Fibroblast of lung (primary cell): ENCODE results near the gene ATP1A3. TPM values are rescaled to one million over a fixed set of nuclear protein-coding genes. Genes with fewer than 3 reads are reported as not detected.

Experiments
- DNase-seq, 2 donors: peaks; one replicate each; pipeline versions ENCODE4 v3.0.0 to v3.0.0-alpha.2; 2010; ENCODE audit warnings: low read depth in 2 of 2
- H2AFZ ChIP-seq: 2 replicates; pipeline ENCODE4 v1.5.1; 2012; ENCODE audit warnings: low read length, control low read depth, inconsistent platforms
- H3K27ac ChIP-seq: 2 replicates; pipeline ENCODE4 v1.5.1; 2011; ENCODE audit warnings: low read length, control low read depth; ENCODE audit not compliant: insufficient read depth
- H3K27me3 ChIP-seq: 2 replicates; pipeline ENCODE4 v1.5.1; 2011; ENCODE audit warnings: mild to moderate bottlenecking, low read length; ENCODE audit not compliant: control insufficient read depth, insufficient read depth
- H3K36me3 ChIP-seq: 2 replicates; pipeline ENCODE4 v1.5.1; 2011; ENCODE audit warnings: low read length; ENCODE audit not compliant: control insufficient read depth, insufficient read depth
- H3K4me1 ChIP-seq: 2 replicates; pipeline ENCODE4 v1.5.1; 2011; ENCODE audit warnings: low read length; ENCODE audit not compliant: control insufficient read depth, insufficient read depth; ENCODE audit errors: extremely low read depth
- H3K4me2 ChIP-seq: 2 replicates; pipeline ENCODE4 v1.5.1; 2011; ENCODE audit warnings: low read length, control low read depth; ENCODE audit not compliant: insufficient read depth; ENCODE audit errors: extremely low read depth
- H3K4me3 ChIP-seq, 4 experiments: fragments of 200-600 bp in 1 of 4; sonication (generic) in 1 of 4; replicated peaks in 1 of 4; 2 replicates each; pipeline ENCODE4 v1.5.1; 2011 to 2016; ENCODE audit warnings: low read length in 4 of 4, low read depth in 3 of 4, mild to moderate bottlenecking in 3 of 4, control low read depth in 2 of 4, inconsistent platforms in 1 of 4, mixed read lengths in 1 of 4; ENCODE audit not compliant: insufficient read depth in 1 of 4; ENCODE audit errors: control extremely low read depth in 1 of 4
- H3K79me2 ChIP-seq: 2 replicates; pipeline ENCODE4 v1.5.1; 2012; ENCODE audit warnings: mild to moderate bottlenecking, low read length, inconsistent platforms; ENCODE audit not compliant: control insufficient read depth, insufficient read depth
- H3K9ac ChIP-seq: 2 replicates; pipeline ENCODE4 v1.5.1; 2011; ENCODE audit warnings: mild to moderate bottlenecking, low read length, control low read depth; ENCODE audit not compliant: insufficient read depth
- H3K9me3 ChIP-seq: 2 replicates; pipeline ENCODE4 v1.5.1; 2012; ENCODE audit warnings: low read depth, low read length; ENCODE audit not compliant: control insufficient read depth, insufficient read depth
- H4K20me1 ChIP-seq: 2 replicates; pipeline ENCODE4 v1.5.1; 2011; ENCODE audit warnings: low read length; ENCODE audit not compliant: control insufficient read depth, insufficient read depth; ENCODE audit errors: extremely low read depth
- CTCF ChIP-seq, 2 donors: IDR thresholded peaks in 1 of 2; conservative IDR thresholded peaks in 1 of 2; 1 replicate in 1 of 2; 2 replicates in 1 of 2; pipeline ENCODE4 v1.5.1; 2011 to 2012; ENCODE audit warnings: low read length in 2 of 2, control low read depth in 1 of 2, inconsistent platforms in 1 of 2, low read depth in 1 of 2, mild to moderate bottlenecking in 1 of 2
- EZH2 ChIP-seq: IDR thresholded peaks from 2 replicates; pipeline ENCODE4 v1.5.1; 2012; ENCODE audit warnings: low read length, control low read depth, mild to moderate bottlenecking; ENCODE audit errors: missing control alignments
- polyA plus RNA-seq, 2 donors: library from polyadenylated mRNA; depleted of rRNA in 1 of 2; stranded (reverse) in 1 of 2; unstranded in 1 of 2; fragments of >200 nt; gene quantifications; 2 replicates each; pipeline ENCODE4 v1.2.1, GENCODE V29; 2011 to 2012; ENCODE audit warnings: missing spikeins in 1 of 2
- total RNA-seq: library from RNA; depleted of rRNA; stranded (reverse); fragments of >200 nt; gene quantifications from 2 replicates; pipeline ENCODE4 v1.2.1, GENCODE V29; 2014

The ATP1A3 gene
- total and polyA plus RNA-seq, 2 donors (not counting 1 experiment from before 2014, with no cell fraction given), result 0.17 TPM; not detected in 1

- no peak overlapping the region for H3K4me3 ChIP-seq
- peaks cover 56% of the 10 kb centered on the region for H3K27me3 ChIP-seq
- no peaks in the 10 kb centered on the region for H4K20me1 ChIP-seq
- no peak overlapping the region for H3K27ac ChIP-seq
- H3K36me3 ChIP-seq, result no peaks in the 10 kb centered on the region
- H2AFZ ChIP-seq, result no peak overlapping the region
- no peak overlapping the region for H3K4me2 ChIP-seq
- TF ChIP-seq EZH2 (no peak), CTCF (conservative IDR thresholded peaks at IDR 0.05 in 1 of 2, IDR thresholded peaks at IDR 0.05 in 1 of 2; ENCODE audit: low read depth in 1 of 2, low read length in 2 of 2) (no peak)
- H3K4me1 ChIP-seq, result no peaks in the 10 kb centered on the region
- H3K9ac ChIP-seq, result no peak overlapping the region
- H3K9me3 ChIP-seq, result no peaks in the 10 kb centered on the region
- H3K79me2 ChIP-seq, result no peaks in the 10 kb centered on the region
- no peak for DNase-seq
Measured at GRCh38 chr19:41925208-41926003, 68.6 kb downstream of the ATP1A3 start.

- Histone ChIP-seq H4K20me1 (no peaks in the 10 kb centered on the region), H3K79me2 (no peaks in the 10 kb centered on the region), H3K4me2 (no peak overlapping the region), H2AFZ (no peak overlapping the region), H3K36me3 (no peaks in the 10 kb centered on the region), H3K4me3 (no peak overlapping the region), H3K27me3 (peaks cover 49% of the 10 kb centered on the region), H3K4me1 (no peaks in the 10 kb centered on the region), H3K9me3 (no peaks in the 10 kb centered on the region), H3K9ac (no peak overlapping the region), H3K27ac (no peak overlapping the region)
- DNase-seq, result no peak
- TF ChIP-seq CTCF (conservative IDR thresholded peaks at IDR 0.05 in 1 of 2, IDR thresholded peaks at IDR 0.05 in 1 of 2; ENCODE audit: low read depth in 1 of 2, low read length in 2 of 2), result no peak
- no peak for TF ChIP-seq EZH2
Measured at GRCh38 chr19:41924151-41925145, 69.6 kb downstream of the ATP1A3 start.
